ENCODE measurements around the gene PXK.

Gene PXK

GRCh38 chr3:58331593-58332152, 1.0 kb upstream of the PXK start:
- no peak for DNase-seq (ENCODE audit: extremely low read depth, insufficient read length)
- no peak overlapping the region for H3K4me3 ChIP-seq (replicated peaks; ENCODE audit: low read depth, low read length)
- no peaks in the 10 kb centered on the region for H3K36me3 ChIP-seq (ENCODE audit: control insufficient read depth, insufficient read depth, low read length)
- no peaks in the 10 kb centered on the region for H3K27me3 ChIP-seq (replicated peaks; ENCODE audit: control insufficient read depth, insufficient read depth, low read length)
- TF ChIP-seq CTCF (IDR thresholded peaks at IDR 0.05; ENCODE audit: insufficient read depth, low read length, poor library complexity, severe bottlenecking) = no peak

GRCh38 chr3:58333206-58334012, 717 bp downstream of the PXK start:
- DNase-seq (ENCODE audit: extremely low read depth, insufficient read length) = peak; percentile 60
- no peaks in the 10 kb centered on the region for H3K27me3 ChIP-seq (replicated peaks; ENCODE audit: control insufficient read depth, insufficient read depth, low read length)
- H3K4me3 ChIP-seq (replicated peaks; ENCODE audit: low read depth, low read length) = peak overlapping the region; percentile 64
- no peaks in the 10 kb centered on the region for H3K36me3 ChIP-seq (ENCODE audit: control insufficient read depth, insufficient read depth, low read length)
- peak; percentile 39 for TF ChIP-seq CTCF (IDR thresholded peaks at IDR 0.05; ENCODE audit: insufficient read depth, low read length, poor library complexity, severe bottlenecking)

DNA sequence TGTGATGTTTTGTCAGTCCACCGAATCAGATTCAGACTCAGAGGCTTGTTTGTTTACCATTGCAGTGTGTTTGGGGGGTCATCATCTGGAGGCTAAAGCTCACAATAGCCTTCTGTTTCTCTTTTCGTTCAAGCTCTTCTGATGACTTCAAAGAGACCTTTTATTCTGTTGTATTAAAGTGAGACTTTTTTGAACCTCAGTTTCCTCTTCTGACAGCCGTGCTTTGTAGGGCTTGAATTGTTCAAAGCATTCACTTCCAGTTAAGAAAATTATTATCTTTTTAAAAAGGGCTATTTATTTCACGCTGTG, 1.3 kb downstream of the PXK start:
- no peak for DNase-seq (ENCODE audit: extremely low read depth, insufficient read length)
- no peak for TF ChIP-seq CTCF (IDR thresholded peaks at IDR 0.05; ENCODE audit: insufficient read depth, low read length, poor library complexity, severe bottlenecking)
- Histone ChIP-seq H3K27me3 (replicated peaks; ENCODE audit: control insufficient read depth, insufficient read depth, low read length) (no peaks in the 10 kb centered on the region), H3K36me3 (ENCODE audit: control insufficient read depth, insufficient read depth, low read length) (no peaks in the 10 kb centered on the region), H3K4me3 (replicated peaks; ENCODE audit: low read depth, low read length) (peak overlapping the region; percentile 64)

DNA sequence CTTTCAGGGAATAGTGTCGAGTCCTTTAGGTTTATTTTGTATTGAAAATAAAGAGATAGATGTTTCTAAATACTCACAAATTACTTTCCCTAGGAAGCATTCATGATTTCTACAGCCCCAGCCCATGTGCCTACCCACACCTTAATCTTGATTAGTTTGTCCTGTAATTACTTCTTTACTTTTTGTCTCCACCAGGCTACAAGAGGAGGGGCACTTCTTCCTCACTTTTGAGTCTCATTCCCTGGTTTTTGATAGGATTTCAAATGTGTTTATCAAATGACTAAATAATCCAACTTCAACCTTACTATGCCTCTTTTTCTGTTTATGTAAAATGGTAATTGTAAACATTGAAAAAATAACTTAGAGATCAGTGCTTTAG, 1.8 kb downstream of the PXK start:
- Histone ChIP-seq H3K27me3 (replicated peaks; ENCODE audit: control insufficient read depth, insufficient read depth, low read length) (no peaks in the 10 kb centered on the region), H3K36me3 (ENCODE audit: control insufficient read depth, insufficient read depth, low read length) (no peaks in the 10 kb centered on the region), H3K4me3 (replicated peaks; ENCODE audit: low read depth, low read length) (peak overlapping the region; percentile 64)
- no peak for DNase-seq (ENCODE audit: extremely low read depth, insufficient read length)
- TF ChIP-seq CTCF (IDR thresholded peaks at IDR 0.05; ENCODE audit: insufficient read depth, low read length, poor library complexity, severe bottlenecking) = no peak

- DNase-seq (ENCODE audit: extremely low read depth, insufficient read length) = no peak
- Histone ChIP-seq H3K4me3 (replicated peaks; ENCODE audit: low read depth, low read length) (no peak overlapping the region), H3K27me3 (replicated peaks; ENCODE audit: control insufficient read depth, insufficient read depth, low read length) (no peaks in the 10 kb centered on the region), H3K36me3 (ENCODE audit: control insufficient read depth, insufficient read depth, low read length) (no peaks in the 10 kb centered on the region)
- TF ChIP-seq CTCF (IDR thresholded peaks at IDR 0.05; ENCODE audit: insufficient read depth, low read length, poor library complexity, severe bottlenecking) = no peak
Measured at GRCh38 chr3:58335652-58335947, 2.9 kb downstream of the PXK start.
